GM12878 (cell line): Measurements from ENCODE around the gene ANKS4B. TPM values are rescaled to one million over a fixed set of nuclear protein-coding genes. Genes with fewer than 3 reads are reported as not detected.
"Not testable (repeated sequence)": the region's sequence is repeated elsewhere in the genome, so short reads cannot be mapped to it uniquely, and the experiment has no call there.

ENCODE experiments used
- ATAC-seq: fragments of 200-7000 bp; cut with Tn5 transposase; 3 replicates; pipeline ENCODE4 v1.9.1; 2020; ENCODE audit warnings: mild to moderate bottlenecking, moderate library complexity
- BruUV-seq: library from RNA; stranded (reverse); fragments of 400-500 nt; replicated peaks from 2 replicates; lab custom pipeline; 2021; lab: Mats Ljungman, UMichigan
- CTCF ChIA-PET: fragments of 300-600 bp; sonication (Branson Sonifier 250); formaldehyde crosslinking; extraction: SDS; loops from one replicate; lab custom pipeline; 2021; ENCODE audit warnings: inconsistent platforms; lab: Yijun Ruan, JAX
- POLR2A ChIA-PET: fragments of 350-600 bp; formaldehyde crosslinking; extraction: SDS; loops from one replicate; lab custom pipeline; 2021; ENCODE audit warnings: inconsistent platforms; lab: Charles Lee
- RAD21 ChIA-PET: fragments of 300-600 bp; sonication (Branson Sonifier 250); formaldehyde crosslinking; loops from one replicate; lab custom pipeline; 2023; ENCODE audit warnings: antibody characterized with exemption; ENCODE audit not compliant: unreplicated experiment; lab: Charles Lee
- SMC1A ChIA-PET: fragments of 300-600 bp; sonication (Branson Sonifier 250); formaldehyde crosslinking; loops from one replicate; lab custom pipeline; 2023; ENCODE audit not compliant: unreplicated experiment, uncharacterized antibody; lab: Charles Lee
- DNase-seq: peaks from one replicate; pipeline ENCODE4 v3.0.0-alpha.2; 2011; ENCODE audit warnings: low read depth, low spot score
- FAIRE-seq: peaks from 3 replicates; lab custom pipeline; 2011; peaks lifted over from hg19 to GRCh38; lab: Jason Lieb, UNC
- H2AFZ ChIP-seq: 2 replicates; pipeline ENCODE4 v1.6.0; 2011; ENCODE audit warnings: low read depth, low read length, control low read depth; ENCODE audit not compliant: control insufficient read depth
- H3K27ac ChIP-seq: 2 replicates; pipeline ENCODE4 v1.5.1; 2011; ENCODE audit warnings: control low read depth; ENCODE audit not compliant: control insufficient read depth, insufficient read depth
- H3K27me3 ChIP-seq, 2 experiments: replicated peaks in 1 of 2; 2 replicates each; pipeline versions ENCODE4 v1.6.0 to v1.6.1; 2011; ENCODE audit warnings: low read length in 1 of 2; ENCODE audit not compliant: control insufficient read depth in 2 of 2, insufficient read depth in 2 of 2
- H3K36me3 ChIP-seq, 2 experiments: 2 replicates each; pipeline ENCODE4 v1.5.1; 2011; ENCODE audit warnings: low read length in 1 of 2; ENCODE audit not compliant: control insufficient read depth in 2 of 2, insufficient read depth in 2 of 2
- H3K4me1 ChIP-seq: 2 replicates; pipeline ENCODE4 v1.6.1; 2011; ENCODE audit warnings: mild to moderate bottlenecking, low read length, moderate library complexity, mixed read lengths; ENCODE audit not compliant: control insufficient read depth, insufficient read depth
- H3K4me2 ChIP-seq: 2 replicates; pipeline ENCODE4 v1.6.0; 2011; ENCODE audit warnings: control low read depth; ENCODE audit not compliant: control insufficient read depth, insufficient read depth
- H3K4me3 ChIP-seq: fragments of 200-600 bp; sonication (generic); 2 replicates; pipeline ENCODE4 v1.5.1; 2016
- H3K79me2 ChIP-seq: 2 replicates; pipeline ENCODE4 v1.6.0; 2011; ENCODE audit warnings: low read length; ENCODE audit not compliant: control insufficient read depth, insufficient read depth
- H3K9ac ChIP-seq: 2 replicates; pipeline ENCODE4 v1.8.0; 2011; ENCODE audit warnings: low read length, control low read depth, mixed read lengths; ENCODE audit not compliant: control insufficient read depth, insufficient read depth
- H3K9me3 ChIP-seq: replicated peaks from 3 replicates; pipeline ENCODE4 v1.5.1; 2011; ENCODE audit warnings: mild to moderate bottlenecking, low read length; ENCODE audit not compliant: control insufficient read depth, insufficient read depth
- H4K20me1 ChIP-seq: 2 replicates; pipeline ENCODE4 v1.6.0; 2011; ENCODE audit not compliant: control insufficient read depth, insufficient read depth
- CUX1 ChIP-seq: IDR thresholded peaks from 2 replicates; pipeline ENCODE4 v1.6.1; 2012; ENCODE audit warnings: improper control_type of control experiment, low read depth, low read length; ENCODE audit not compliant: insufficient replicate concordance
- IRF4 ChIP-seq: IDR thresholded peaks from 2 replicates; pipeline ENCODE4 v1.6.1; 2011; ENCODE audit warnings: low read depth, low read length
- MEF2B ChIP-seq: fragments of 450-650 bp; IDR thresholded peaks from 2 replicates; pipeline ENCODE4 v1.6.1; 2018; ENCODE audit warnings: mild to moderate bottlenecking, moderate library complexity; ENCODE audit not compliant: partially characterized antibody, poor library complexity, severe bottlenecking
- SMAD1 ChIP-seq: fragments of 450-650 bp; IDR thresholded peaks from 2 replicates; pipeline ENCODE4 v1.6.1; 2018; ENCODE audit warnings: mild to moderate bottlenecking, low read depth; ENCODE audit not compliant: partially characterized antibody
- WGBS: methylation state at CpG from one replicate; pipeline ENCODE4 v1.1.6; 2016; ENCODE audit warnings: low lambda C conversion rate; ENCODE audit not compliant: insufficient replicate concordance, insufficient coverage; ENCODE audit errors: missing lambda C conversion rate; 5-methylcytosine and 5-hydroxymethylcytosine counted together
- in situ Hi-C: fragments of 300-500 bp; cut with MboI; formaldehyde crosslinking; loops from 9 replicates; pipeline ENCODE4 v1.14.3; 2018; ENCODE audit warnings: mixed read lengths
- intact Hi-C: fragments of 100-400 bp; cut with micrococcal nuclease; formaldehyde crosslinking; loops from one replicate; pipeline ENCODE4 v1.14.2; 2022; ENCODE audit not compliant: unreplicated experiment
- polyA plus RNA-seq, 11 experiments: library from polyadenylated mRNA; depleted of rRNA in 4 of 11; unstranded in 6 of 11; stranded (reverse) in 5 of 11; fragments of >200 nt; fragmentation: Nextera tagmentation in 4 of 11; fragmentation: Illumina TruSeq in 1 of 11; extraction: Ambion mirVana in 4 of 11; extraction: Trizol in 1 of 11; gene quantifications; 1 replicate in 1 of 11; 2 replicates in 10 of 11; pipeline versions ENCODE4 v1.2.1 to v1.2.3, GENCODE V29; 2011 to 2016; ENCODE audit warnings: inconsistent platforms in 2 of 11, missing spikeins in 2 of 11, low read depth in 1 of 11
- total RNA-seq, 4 experiments: library from RNA; depleted of rRNA in 3 of 4; stranded (reverse); fragments of >200 nt in 3 of 4; fragmentation: Illumina TruSeq in 1 of 4; extraction: Trizol in 1 of 4; gene quantifications; 2 replicates each; pipeline versions ENCODE4 v1.2.1 to v1.2.3, GENCODE V29; 2013 to 2021

ANKS4B gene
- total and polyA plus RNA-seq, 10 of the 15 experiments (the other 5 are each of a cell fraction or from before 2014, with no cell fraction given): 0.01 to 0.11 (median 0.05) TPM; not detected in 6

DNA sequence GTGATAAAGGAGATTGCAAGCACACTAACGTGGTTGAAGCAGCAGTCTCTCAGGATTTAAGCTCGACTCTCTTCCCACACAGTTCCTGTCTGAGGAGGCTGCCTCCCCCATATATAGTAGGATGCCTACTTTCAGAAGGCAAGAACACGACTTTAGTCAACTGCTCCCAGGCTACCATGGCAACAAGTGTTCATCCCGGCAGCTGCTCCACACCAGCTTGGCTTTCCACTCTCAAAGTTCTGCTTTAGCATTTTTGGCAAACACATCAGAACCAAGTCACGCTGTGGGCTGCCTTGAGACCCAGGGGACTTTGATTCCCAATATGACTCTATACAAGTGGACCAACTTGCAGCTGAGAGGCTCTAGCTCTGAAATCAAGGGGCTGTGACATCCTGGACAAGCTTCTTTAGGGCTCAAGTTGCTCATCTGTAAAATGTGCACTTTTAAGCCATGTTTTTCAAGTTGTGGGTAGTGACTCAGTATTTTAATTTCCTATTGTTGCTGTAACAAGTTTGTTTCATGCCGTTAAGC lies 38.7 kb upstream of the ANKS4B start:
- Histone ChIP-seq H3K9me3 (no peaks in the 10 kb centered on the region; the same call in 2 of the 3 replicates), H3K27ac (no peak overlapping the region), H3K36me3 (no peaks in the 10 kb centered on the region), H3K4me1 (peaks cover 3% of the 10 kb centered on the region; the same call in 1 of the 2 replicates), H3K4me3 (no peak overlapping the region), H2AFZ (no peak overlapping the region), H3K79me2 (no peaks in the 10 kb centered on the region), H3K9ac (no peak overlapping the region), H4K20me1 (no peaks in the 10 kb centered on the region), H3K27me3 (no peaks in the 10 kb centered on the region), H3K4me2 (0 out of 2 replicates have a peak overlapping the region, but pooled peaks have one; percentile 1)
- ChIA-PET RAD21 (interaction anchor here (0.8 to 1.5 kb wide), 3 partner anchors 80 to 106 kb away, joined by 3 to 5 read pairs (median 4); no protein-coding TSS in a partner anchor), POLR2A (no interaction called here), SMC1A (interaction anchor here (1.4 to 1.8 kb wide), 4 partner anchors 20 to 106 kb away, joined by 3 to 6 read pairs (median 4); no protein-coding TSS in a partner anchor), CTCF (interaction anchor here (0.6 to 3.4 kb wide), 4 partner anchors 38 to 1123 kb away, joined by 3 to 14 read pairs (median 4); no protein-coding TSS in a partner anchor)
- DNase-seq: no peak
- 0% methylated on average over 6 of the region's 6 CpGs for WGBS
- no peak; the same call in 2 of the 3 replicates for ATAC-seq
- TF ChIP-seq SMAD1: no peak
- peak; percentile 33 for TF ChIP-seq MEF2B
- no peak for TF ChIP-seq CUX1
- TF ChIP-seq IRF4: 0 out of 2 replicates have a peak, but pooled peaks have one; percentile 25
- no TSS peak for BruUV-seq
- intact Hi-C loops: no loop called here
- in situ Hi-C loops: no loop called here
- no peak for FAIRE-seq

- BruUV-seq, in situ Hi-C loops, H3K27ac ChIP-seq, H3K9ac ChIP-seq, FAIRE-seq, ATAC-seq, DNase-seq, H3K4me1 ChIP-seq, H3K4me3 ChIP-seq, H2AFZ ChIP-seq, H4K20me1 ChIP-seq, H3K79me2 ChIP-seq, H3K4me2 ChIP-seq, intact Hi-C loops, H3K36me3 ChIP-seq, H3K9me3 ChIP-seq, POLR2A ChIA-PET, H3K27me3 ChIP-seq: not testable (repeated sequence)
- 73% methylated on average over 8 of the region's 8 CpGs for WGBS
- ChIA-PET SMC1A (interaction anchor here (1.4 to 1.8 kb wide), 4 partner anchors 19 to 105 kb away, joined by 3 to 6 read pairs (median 4); no protein-coding TSS in a partner anchor), CTCF (interaction anchor here (0.6 to 3.4 kb wide), 3 partner anchors 105 to 1122 kb away, joined by 3 to 14 read pairs (median 4); no protein-coding TSS in a partner anchor), RAD21 (interaction anchor here (0.8 to 1.5 kb wide), 3 partner anchors 80 to 105 kb away, joined by 3 to 5 read pairs (median 4); no protein-coding TSS in a partner anchor)
These were observed 38.2 kb upstream of the ANKS4B start for GRCh38 chr16:21195330-21195729.
